Activated naive CD4-positive, alpha-beta T cell treated with anti-CD3 and anti-CD28 coated beads, Interleukin-2, amount 50 U/mL, for 24 hours (primary cell): ENCODE results near the gene CASP3.
"Not testable (repeated sequence)": the region's sequence is repeated elsewhere in the genome, so short reads cannot be mapped to it uniquely, and the experiment has no call there.

ENCODE experiments used
- H3K27ac Mint-ChIP-seq: one replicate; pipeline ENCODE4 v1.8.0; 2021; ENCODE audit warnings: mild to moderate bottlenecking, mixed read lengths
- H3K27me3 Mint-ChIP-seq: one replicate; pipeline ENCODE4 v1.8.0; 2021; ENCODE audit warnings: mixed read lengths
- H3K36me3 Mint-ChIP-seq: one replicate; pipeline ENCODE4 v1.8.0; 2021; ENCODE audit warnings: mixed read lengths
- H3K4me1 Mint-ChIP-seq: one replicate; pipeline ENCODE4 v1.8.0; 2021; ENCODE audit warnings: mixed read lengths
- H3K4me3 Mint-ChIP-seq: one replicate; pipeline ENCODE4 v1.8.0; 2021; ENCODE audit warnings: mild to moderate bottlenecking, mixed read lengths
- H3K9me3 Mint-ChIP-seq: one replicate; pipeline ENCODE4 v1.8.0; 2021; ENCODE audit warnings: mixed read lengths

CASP3 gene

GRCh38 chr4:184624504-184624903 is 24.7 kb downstream of the CASP3 start:
- not testable (repeated sequence) for H3K4me3 Mint-ChIP-seq

GRCh38 chr4:184621518-184621917 is 27.7 kb downstream of the CASP3 start:
- no peak overlapping the region for H3K27ac Mint-ChIP-seq
- H3K27me3 Mint-ChIP-seq: no peaks in the 10 kb centered on the region
- H3K4me1 Mint-ChIP-seq: peaks cover 22% of the 10 kb centered on the region
- H3K4me3 Mint-ChIP-seq: no peak overlapping the region
- peaks cover 7% of the 10 kb centered on the region for H3K36me3 Mint-ChIP-seq
- H3K9me3 Mint-ChIP-seq: no peaks in the 10 kb centered on the region

More at GRCh38 chr4:184624504-184624903, 24.7 kb downstream of the CASP3 start:
- Mint-ChIP-seq H3K27ac (peak overlapping the region; percentile 44), H3K36me3 (peaks cover 20% of the 10 kb centered on the region), H3K4me1 (peaks cover 42% of the 10 kb centered on the region)
- not testable (repeated sequence) for H3K9me3 Mint-ChIP-seq, H3K27me3 Mint-ChIP-seq

GRCh38 chr4:184620212-184620867 is 28.9 kb downstream of the CASP3 start:
- H3K9me3 Mint-ChIP-seq: no peaks in the 10 kb centered on the region
- no peak overlapping the region for H3K4me3 Mint-ChIP-seq
- H3K27me3 Mint-ChIP-seq: no peaks in the 10 kb centered on the region

GRCh38 chr4:184617600-184618196 is 31.5 kb downstream of the CASP3 start:
- H3K36me3 Mint-ChIP-seq: peaks cover 5% of the 10 kb centered on the region
- no peaks in the 10 kb centered on the region for H3K4me1 Mint-ChIP-seq
- H3K27ac Mint-ChIP-seq: no peak overlapping the region
- H3K27me3 Mint-ChIP-seq: no peaks in the 10 kb centered on the region
- no peaks in the 10 kb centered on the region for H3K9me3 Mint-ChIP-seq
- no peak overlapping the region for H3K4me3 Mint-ChIP-seq

More at GRCh38 chr4:184620212-184620867, 28.9 kb downstream of the CASP3 start:
- Mint-ChIP-seq H3K4me1 (peaks cover 11% of the 10 kb centered on the region), H3K27ac (no peak overlapping the region), H3K36me3 (peaks cover 7% of the 10 kb centered on the region)

DNA sequence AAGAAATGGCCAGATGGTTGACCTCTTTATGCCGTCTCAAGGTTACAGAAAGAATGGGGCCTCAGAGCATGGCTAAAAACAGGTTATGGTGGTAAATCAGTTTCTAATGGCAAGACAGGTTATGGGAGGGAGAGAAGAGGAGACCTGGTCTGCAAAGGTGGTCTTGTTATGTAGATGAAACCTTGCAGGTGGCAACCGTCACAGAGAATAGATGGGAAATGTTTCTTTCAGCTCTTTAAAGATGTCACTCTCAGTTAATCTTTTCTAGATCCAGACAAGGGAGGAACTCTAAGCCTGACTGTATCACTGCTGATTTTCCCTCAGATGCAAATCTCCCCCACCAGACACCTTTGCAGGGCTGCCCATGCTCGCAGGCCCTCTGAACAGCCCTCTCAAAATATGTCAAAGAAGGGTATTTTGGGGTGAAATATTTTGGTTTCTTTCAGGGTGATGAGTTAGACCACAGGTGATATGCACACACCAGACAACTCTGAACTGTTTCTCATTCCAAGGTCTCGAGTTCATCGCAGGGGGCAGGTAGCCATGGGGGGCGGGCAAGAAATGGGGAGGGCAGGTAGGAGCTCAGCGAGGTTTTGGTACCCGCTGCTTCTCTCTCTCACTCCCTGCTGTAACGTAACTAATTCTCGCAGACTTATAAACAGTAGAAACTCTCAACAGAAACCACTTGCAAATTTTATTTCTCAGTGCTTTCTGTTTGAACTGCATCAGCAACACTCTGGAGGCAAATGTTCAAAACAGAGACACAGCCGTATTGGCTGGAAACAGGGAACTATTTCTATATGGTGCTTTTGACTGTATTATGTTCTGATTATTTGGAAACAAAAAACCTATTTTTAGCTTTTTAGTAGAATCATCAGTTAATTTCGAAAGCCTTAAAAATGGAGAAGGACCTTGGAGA is 32.4 kb downstream of the CASP3 start:
- no peaks in the 10 kb centered on the region for H3K4me1 Mint-ChIP-seq
- H3K36me3 Mint-ChIP-seq: peaks cover 3% of the 10 kb centered on the region
- H3K4me3 Mint-ChIP-seq: no peak overlapping the region
- H3K9me3 Mint-ChIP-seq: no peaks in the 10 kb centered on the region
- no peak overlapping the region for H3K27ac Mint-ChIP-seq
- H3K27me3 Mint-ChIP-seq: no peaks in the 10 kb centered on the region

GRCh38 chr4:184616168-184616567 is 33.1 kb downstream of the CASP3 start:
- H3K27ac Mint-ChIP-seq, H3K9me3 Mint-ChIP-seq, H3K27me3 Mint-ChIP-seq, H3K4me1 Mint-ChIP-seq, H3K4me3 Mint-ChIP-seq, H3K36me3 Mint-ChIP-seq: not testable (repeated sequence)

- no peaks in the 10 kb centered on the region for H3K27me3 Mint-ChIP-seq
- H3K27ac Mint-ChIP-seq: no peak overlapping the region
- H3K4me1 Mint-ChIP-seq: no peaks in the 10 kb centered on the region
- H3K4me3 Mint-ChIP-seq: no peak overlapping the region
- H3K9me3 Mint-ChIP-seq: no peaks in the 10 kb centered on the region
- peaks cover 3% of the 10 kb centered on the region for H3K36me3 Mint-ChIP-seq
Observed at GRCh38 chr4:184614509-184614908, 34.7 kb downstream of the CASP3 start.

- H3K27me3 Mint-ChIP-seq: no peaks in the 10 kb centered on the region
- H3K9me3 Mint-ChIP-seq: no peaks in the 10 kb centered on the region
- no peak overlapping the region for H3K4me3 Mint-ChIP-seq
- H3K4me1 Mint-ChIP-seq: no peaks in the 10 kb centered on the region
- H3K36me3 Mint-ChIP-seq: peaks cover 3% of the 10 kb centered on the region
- H3K27ac Mint-ChIP-seq: no peak overlapping the region
Observed at GRCh38 chr4:184613405-184613804, 35.8 kb downstream of the CASP3 start.

GRCh38 chr4:184612074-184612473 is 37.2 kb downstream of the CASP3 start:
- H3K36me3 Mint-ChIP-seq: peaks cover 3% of the 10 kb centered on the region
- H3K27ac Mint-ChIP-seq: no peak overlapping the region
- no peaks in the 10 kb centered on the region for H3K9me3 Mint-ChIP-seq
- no peaks in the 10 kb centered on the region for H3K4me1 Mint-ChIP-seq
- no peaks in the 10 kb centered on the region for H3K27me3 Mint-ChIP-seq
- H3K4me3 Mint-ChIP-seq: no peak overlapping the region

GRCh38 chr4:184607429-184607828 is 41.8 kb downstream of the CASP3 start:
- H3K9me3 Mint-ChIP-seq, H3K27me3 Mint-ChIP-seq, H3K27ac Mint-ChIP-seq, H3K4me3 Mint-ChIP-seq, H3K4me1 Mint-ChIP-seq, H3K36me3 Mint-ChIP-seq: not testable (repeated sequence)

- not testable (repeated sequence) for H3K27ac Mint-ChIP-seq, H3K27me3 Mint-ChIP-seq, H3K4me3 Mint-ChIP-seq, H3K9me3 Mint-ChIP-seq, H3K36me3 Mint-ChIP-seq, H3K4me1 Mint-ChIP-seq
Observed at GRCh38 chr4:184602857-184603256, 46.4 kb downstream of the CASP3 start.

- not testable (repeated sequence) for H3K36me3 Mint-ChIP-seq, H3K4me3 Mint-ChIP-seq, H3K27me3 Mint-ChIP-seq
Observed at GRCh38 chr4:184600982-184601381, 48.3 kb downstream of the CASP3 start.

DNA sequence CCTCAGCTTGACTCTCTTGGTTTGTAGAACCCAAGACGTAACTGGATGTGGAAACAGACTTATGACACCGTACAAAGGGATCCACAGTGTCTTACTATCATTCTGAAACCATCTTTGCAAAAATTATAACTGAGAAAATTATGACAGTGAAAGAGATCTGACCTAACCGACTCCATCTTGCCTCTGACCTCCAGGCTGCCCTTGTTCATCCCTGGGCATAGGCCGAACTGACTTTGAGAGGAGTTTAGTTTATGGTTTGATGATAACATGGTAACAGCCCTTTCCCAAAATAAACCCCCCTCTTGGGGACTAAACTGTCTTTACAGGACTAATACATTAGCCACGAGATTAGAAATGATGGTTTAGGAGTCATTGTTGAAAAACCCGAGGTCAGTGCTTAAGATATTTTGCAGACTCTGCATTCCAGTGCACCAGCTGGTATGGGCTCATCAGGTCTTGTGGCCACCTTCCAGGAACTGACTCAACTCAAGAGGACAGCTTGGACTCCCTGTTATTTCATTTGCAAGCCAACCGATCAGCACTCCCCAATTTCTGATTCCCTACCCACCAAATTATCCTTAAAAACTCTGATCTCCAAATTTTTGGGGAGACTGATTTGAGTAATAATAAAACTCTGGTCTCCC is 49.6 kb downstream of the CASP3 start:
- peaks cover 8% of the 10 kb centered on the region for H3K4me1 Mint-ChIP-seq
- H3K36me3 Mint-ChIP-seq: peaks cover 2% of the 10 kb centered on the region
- peaks cover 5% of the 10 kb centered on the region for H3K9me3 Mint-ChIP-seq
- H3K27ac Mint-ChIP-seq: no peak overlapping the region
- H3K27me3 Mint-ChIP-seq: no peaks in the 10 kb centered on the region
- no peak overlapping the region for H3K4me3 Mint-ChIP-seq

More at GRCh38 chr4:184600982-184601381, 48.3 kb downstream of the CASP3 start:
- not testable (repeated sequence) for H3K27ac Mint-ChIP-seq, H3K4me1 Mint-ChIP-seq, H3K9me3 Mint-ChIP-seq

DNA sequence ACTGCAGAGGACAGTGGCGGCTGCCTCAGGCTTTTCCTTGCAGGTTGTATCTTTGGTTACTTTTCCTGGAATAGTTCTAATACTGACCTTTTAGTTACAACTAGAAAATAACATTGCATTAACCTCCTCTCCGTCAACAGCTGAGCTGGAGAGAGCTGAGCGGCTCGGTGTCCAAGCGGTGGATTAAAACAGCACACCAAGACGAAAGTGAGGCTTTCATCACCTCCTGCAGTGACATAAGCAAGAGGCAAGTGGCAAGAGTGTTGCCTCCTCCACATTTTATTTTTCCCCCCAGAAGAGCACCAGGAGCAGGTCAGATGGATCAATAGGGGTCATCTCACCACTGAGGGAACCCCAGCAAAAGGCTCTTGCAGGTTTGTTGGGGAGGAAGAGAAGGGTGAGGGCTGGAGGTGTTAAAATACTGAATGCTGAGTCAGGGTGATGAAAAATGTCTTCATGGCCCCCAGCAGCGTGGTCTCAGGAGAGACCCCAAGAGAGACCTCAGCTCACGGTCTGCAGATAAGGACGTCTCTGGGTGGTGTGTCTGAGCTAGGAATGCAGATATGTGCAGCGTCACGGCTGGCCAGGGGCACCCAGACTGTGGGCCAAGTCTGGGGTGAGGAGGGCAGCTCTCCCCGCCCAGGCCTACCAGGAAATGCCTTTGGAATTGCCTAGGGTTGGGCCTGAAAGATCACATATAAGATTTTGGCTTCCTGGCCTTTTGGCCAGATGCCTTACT is 50.3 kb downstream of the CASP3 start:
- Mint-ChIP-seq H3K36me3 (peaks cover 2% of the 10 kb centered on the region), H3K4me1 (peaks cover 8% of the 10 kb centered on the region), H3K9me3 (peaks cover 2% of the 10 kb centered on the region), H3K4me3 (no peak overlapping the region), H3K27me3 (no peaks in the 10 kb centered on the region), H3K27ac (no peak overlapping the region)

- Mint-ChIP-seq H3K36me3 (no peaks in the 10 kb centered on the region), H3K27me3 (no peaks in the 10 kb centered on the region)
Observed at GRCh38 chr4:184596617-184597185, 52.5 kb downstream of the CASP3 start.

More at GRCh38 chr4:184596617-184597185, 52.5 kb downstream of the CASP3 start:
- H3K4me1 Mint-ChIP-seq: peaks cover 8% of the 10 kb centered on the region
- no peak overlapping the region for H3K4me3 Mint-ChIP-seq
- H3K9me3 Mint-ChIP-seq: no peaks in the 10 kb centered on the region
- H3K27ac Mint-ChIP-seq: no peak overlapping the region
